AG04450 (cell line): ENCODE data around the gene COPS4. TPM values are rescaled to one million over a fixed set of nuclear protein-coding genes. Genes with fewer than 3 reads are reported as not detected.
"Not testable (repeated sequence)": the region's sequence is repeated elsewhere in the genome, so short reads cannot be mapped to it uniquely, and the experiment has no call there.

Experiments
- CTCF ChIA-PET: fragments of 300-600, 350-600 bp; formaldehyde crosslinking; extraction: SDS; loops from one replicate; lab custom pipeline; 2022; ENCODE audit warnings: antibody characterized with exemption, inconsistent platforms; lab: Charles Lee
- POLR2A ChIA-PET: fragments of 350-600 bp; formaldehyde crosslinking; extraction: SDS; loops from one replicate; lab custom pipeline; 2021; ENCODE audit warnings: antibody characterized with exemption, inconsistent platforms; lab: Yijun Ruan, JAX
- DNase-seq: peaks from one replicate; pipeline ENCODE4 v3.0.0-alpha.2; 2011; ENCODE audit warnings: low read depth, low spot score
- H3K27ac ChIP-seq: one replicate; pipeline ENCODE4 v1.5.1; 2012; ENCODE audit warnings: low read depth, low read length, control low read depth
- H3K27me3 ChIP-seq: one replicate; pipeline ENCODE4 v1.6.0; 2012; ENCODE audit warnings: low read length; ENCODE audit not compliant: control insufficient read depth, insufficient read depth
- H3K4me3 ChIP-seq: 2 replicates; pipeline ENCODE4 v1.5.1; 2011; ENCODE audit warnings: mild to moderate bottlenecking, low read depth, low read length, control low read depth
- H3K9me3 ChIP-seq: 2 replicates; pipeline ENCODE4 v1.5.1; 2012; ENCODE audit warnings: low read length; ENCODE audit not compliant: control insufficient read depth, insufficient read depth
- CTCF ChIP-seq: IDR thresholded peaks from 2 replicates; pipeline ENCODE4 v1.5.1; 2011; ENCODE audit warnings: low read depth, low read length, control low read depth, inconsistent platforms
- polyA plus RNA-seq: library from polyadenylated mRNA; depleted of rRNA; stranded (reverse); fragments of >200 nt; gene quantifications from 2 replicates; pipeline ENCODE4 v1.2.3, GENCODE V29; 2011

The COPS4 gene
- polyA plus RNA-seq, 1 experiment, result 78.4 TPM

- Histone ChIP-seq H3K4me3 (no peak overlapping the region), H3K27me3 (no peaks in the 10 kb centered on the region), H3K27ac (no peak overlapping the region), H3K9me3 (no peaks in the 10 kb centered on the region)
- no peak for TF ChIP-seq CTCF
- CTCF ChIA-PET, result no interaction called here
- no peak for DNase-seq
- POLR2A ChIA-PET, result no interaction called here
Measured at GRCh38 chr4:82998898-82999297, 36.1 kb upstream of the COPS4 start.

DNA sequence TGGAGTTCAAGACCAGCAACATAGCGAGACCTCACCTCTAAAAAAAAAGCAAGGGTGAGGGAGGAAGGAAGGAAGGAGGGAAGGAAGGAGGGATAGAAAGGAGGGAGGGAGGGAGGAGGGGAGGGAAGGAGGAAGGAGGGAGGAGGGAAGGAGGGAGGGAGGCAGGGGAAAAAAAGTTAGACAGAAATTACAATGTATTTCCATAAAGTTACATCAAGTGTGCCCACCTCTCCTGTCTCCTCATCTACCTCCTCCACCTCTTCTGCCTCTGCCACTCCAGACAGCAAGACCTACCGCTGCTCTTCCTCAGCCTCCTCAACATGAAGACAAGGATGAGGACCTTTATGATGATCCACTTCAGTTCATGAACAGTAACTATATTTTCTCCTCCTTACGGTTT, 32.7 kb upstream of the COPS4 start:
- POLR2A ChIA-PET, result no interaction called here
- Histone ChIP-seq H3K27ac (no peak overlapping the region), H3K9me3 (no peaks in the 10 kb centered on the region), H3K4me3 (no peak overlapping the region), H3K27me3 (no peaks in the 10 kb centered on the region)
- CTCF ChIA-PET, result no interaction called here
- no peak for TF ChIP-seq CTCF
- DNase-seq, result no peak

GRCh38 chr4:83003044-83003791, 31.8 kb upstream of the COPS4 start:
- not testable (repeated sequence) for H3K9me3 ChIP-seq, H3K4me3 ChIP-seq, DNase-seq, H3K27ac ChIP-seq, H3K27me3 ChIP-seq
- POLR2A ChIA-PET, result interaction anchor here (0.6 kb wide), 1 partner anchor 149 kb away, joined by 4 read pairs; no protein-coding TSS in a partner anchor
- CTCF ChIA-PET, result interaction anchor here (0.6 kb wide), 1 partner anchor 14 kb away, joined by 3 read pairs; no protein-coding TSS in a partner anchor

DNA sequence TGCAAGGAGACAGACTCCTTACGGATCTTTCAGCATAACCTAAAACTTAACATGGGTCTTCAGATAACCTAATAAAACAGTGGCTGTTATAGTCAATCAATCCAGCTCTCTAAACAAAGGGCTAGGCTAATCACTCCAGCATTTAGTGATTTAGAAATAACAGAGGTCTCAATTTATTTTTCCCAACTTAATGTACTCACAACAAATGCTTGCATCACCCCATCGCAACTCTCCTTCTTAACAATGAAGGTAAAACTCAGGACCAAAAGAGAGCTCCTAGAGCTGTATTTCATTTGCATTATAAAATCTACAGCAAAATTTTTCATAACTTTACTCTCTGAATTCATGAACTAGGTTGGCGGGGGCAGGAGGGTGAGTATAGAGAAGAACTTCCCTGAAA, 25.5 kb upstream of the COPS4 start:
- Histone ChIP-seq H3K27me3 (no peaks in the 10 kb centered on the region), H3K4me3 (peak overlapping the region; percentile 78), H3K27ac (no peak overlapping the region), H3K9me3 (no peaks in the 10 kb centered on the region)
- no peak for DNase-seq
- TF ChIP-seq CTCF, result no peak
- POLR2A ChIA-PET, result no interaction called here
- CTCF ChIA-PET, result interaction anchor here (0.5 to 1.8 kb wide), 2 partner anchors 65 to 273 kb away, joined by 4 to 5 read pairs; no protein-coding TSS in a partner anchor

- no peak for DNase-seq
- Histone ChIP-seq H3K27ac (peak overlapping the region; percentile 95), H3K4me3 (peak overlapping the region; percentile 78), H3K27me3 (no peaks in the 10 kb centered on the region), H3K9me3 (no peaks in the 10 kb centered on the region)
- ChIA-PET CTCF (interaction anchor here (0.5 to 2.5 kb wide), 3 partner anchors 25 to 272 kb away, joined by 4 to 7 read pairs (median 5); partner anchors contain the start of gene COPS4), POLR2A (interaction anchor here (1.3 to 3.9 kb wide), 3 partner anchors 25 to 581 kb away, joined by 3 to 33 read pairs (median 11); partner anchors contain the start of gene COPS4)
- no peak for TF ChIP-seq CTCF
Measured at GRCh38 chr4:83010111-83010521, 24.9 kb upstream of the COPS4 start.
